NCI-H1930 (cell line): ENCODE data around the gene ANKRD6.
A peak's percentile ranks its signal among the peaks of the same experiment; 100 is the strongest.
"Not testable (repeated sequence)": the region's sequence is repeated elsewhere in the genome, so short reads cannot be mapped to it uniquely, and the experiment has no call there.

ENCODE experiments used
- DNase-seq, 2 experiments: peaks; one replicate each; lab custom pipeline; 2025; lab: John Stamatoyannopoulos, UW

ANKRD6 gene

GRCh38 chr6:89602166-89602565 is 169.2 kb downstream of the ANKRD6 start:
- DNase-seq, result no peak

GRCh38 chr6:89604653-89605052 is 171.7 kb downstream of the ANKRD6 start:
- DNase-seq, result no peak

GRCh38 chr6:89605861-89606260 is 172.9 kb downstream of the ANKRD6 start:
- DNase-seq, result no peak

GRCh38 chr6:89610149-89610642 is 177.2 kb downstream of the ANKRD6 start:
- peak in 1 of 2 experiments; percentile 17 for DNase-seq

- DNase-seq, result no peak
These were observed 178.7 kb downstream of the ANKRD6 start for GRCh38 chr6:89611666-89612065.

GRCh38 chr6:89612121-89612520 is 179.2 kb downstream of the ANKRD6 start:
- no peak for DNase-seq

GRCh38 chr6:89613790-89614189 is 180.8 kb downstream of the ANKRD6 start:
- DNase-seq, result no peak

GRCh38 chr6:89615882-89616281 is 182.9 kb downstream of the ANKRD6 start:
- no peak for DNase-seq

GRCh38 chr6:89616531-89616930 is 183.6 kb downstream of the ANKRD6 start:
- no peak for DNase-seq

- no peak for DNase-seq
These were observed 185.1 kb downstream of the ANKRD6 start for GRCh38 chr6:89618026-89618425.

GRCh38 chr6:89619567-89619966 is 186.6 kb downstream of the ANKRD6 start:
- no peak for DNase-seq

- DNase-seq, result no peak
These were observed 190.8 kb downstream of the ANKRD6 start for GRCh38 chr6:89623749-89624148.

GRCh38 chr6:89630488-89630887 is 197.5 kb downstream of the ANKRD6 start:
- DNase-seq, result no peak

GRCh38 chr6:89636412-89636811 is 203.5 kb downstream of the ANKRD6 start:
- not testable (repeated sequence) for DNase-seq

GRCh38 chr6:89637960-89638319 is 205.0 kb downstream of the ANKRD6 start:
- no peak for DNase-seq

GRCh38 chr6:89638320-89639195 is 205.6 kb downstream of the ANKRD6 start, which contains the start of gene LYRM2:
LYRM2 (minus strand) TSS chr6:89638747; CDS start chr6:89638716, 31 bp downstream.
- DNase-seq, result peak; percentile 77 to 83

- no peak for DNase-seq
These were observed 207.9 kb downstream of the ANKRD6 start for GRCh38 chr6:89640804-89641203.

- not testable (repeated sequence) for DNase-seq
These were observed 208.6 kb downstream of the ANKRD6 start for GRCh38 chr6:89641581-89641980.

GRCh38 chr6:89642956-89643355 is 210.0 kb downstream of the ANKRD6 start:
- DNase-seq, result no peak

- DNase-seq, result no peak
These were observed 210.5 kb downstream of the ANKRD6 start for GRCh38 chr6:89643406-89643805.

- DNase-seq, result no peak
These were observed 211.9 kb downstream of the ANKRD6 start for GRCh38 chr6:89644864-89645263.

GRCh38 chr6:89649682-89650081 is 216.7 kb downstream of the ANKRD6 start:
- DNase-seq, result no peak

- no peak for DNase-seq
These were observed 217.6 kb downstream of the ANKRD6 start for GRCh38 chr6:89650579-89650978.

- no peak for DNase-seq
These were observed 222.2 kb downstream of the ANKRD6 start for GRCh38 chr6:89655122-89655521.
